WTC11 (cell line): ENCODE data around the gene SEC22A.

Experiments used
- FOXJ3 ChIP-seq: sonication (generic); formaldehyde crosslinking; IDR thresholded peaks from 2 replicates; pipeline ENCODE4 v1.9.0; 2021; ENCODE audit warnings: missing genetic modification reagents, mild to moderate bottlenecking, borderline replicate concordance
- RELA ChIP-seq: sonication (generic); formaldehyde crosslinking; IDR thresholded peaks from 2 replicates; pipeline ENCODE4 v1.8.1; 2022; ENCODE audit warnings: missing genetic modification reagents, mild to moderate bottlenecking, borderline replicate concordance
- STAT6 ChIP-seq: sonication (generic); formaldehyde crosslinking; conservative IDR thresholded peaks from 2 replicates; pipeline ENCODE4 v1.8.1; 2023; ENCODE audit warnings: mild to moderate bottlenecking, low read depth, missing genetic modification reagents, moderate library complexity
- TCF7 ChIP-seq: sonication (generic); formaldehyde crosslinking; IDR thresholded peaks from 2 replicates; pipeline ENCODE4 v1.8.0; 2022; ENCODE audit warnings: mild to moderate bottlenecking, low read depth, missing genetic modification reagents, moderate library complexity
- ZBTB21 ChIP-seq: sonication (generic); formaldehyde crosslinking; IDR thresholded peaks from 2 replicates; pipeline ENCODE4 v1.8.1; 2023; ENCODE audit warnings: mild to moderate bottlenecking, missing genetic modification reagents, borderline replicate concordance
- TF ChIP-seq, protein P1 (sequence below): fragments of 200-600 bp; IDR thresholded peaks from 2 replicates; pipeline ENCODE4 v1.8.0; 2022; ENCODE audit warnings: antibody characterized with exemption
- TF ChIP-seq, protein P2 (sequence below): sonication (generic); formaldehyde crosslinking; IDR thresholded peaks from 2 replicates; pipeline ENCODE4 v1.8.0; 2022; ENCODE audit warnings: mild to moderate bottlenecking, missing genetic modification reagents
- TF ChIP-seq, protein P3 (sequence below): fragments of 250-450 bp; sonication (Bioruptor Pico); IDR thresholded peaks from 2 replicates; pipeline ENCODE4 v1.9.0; 2021; ENCODE audit warnings: mild to moderate bottlenecking

DNA sequence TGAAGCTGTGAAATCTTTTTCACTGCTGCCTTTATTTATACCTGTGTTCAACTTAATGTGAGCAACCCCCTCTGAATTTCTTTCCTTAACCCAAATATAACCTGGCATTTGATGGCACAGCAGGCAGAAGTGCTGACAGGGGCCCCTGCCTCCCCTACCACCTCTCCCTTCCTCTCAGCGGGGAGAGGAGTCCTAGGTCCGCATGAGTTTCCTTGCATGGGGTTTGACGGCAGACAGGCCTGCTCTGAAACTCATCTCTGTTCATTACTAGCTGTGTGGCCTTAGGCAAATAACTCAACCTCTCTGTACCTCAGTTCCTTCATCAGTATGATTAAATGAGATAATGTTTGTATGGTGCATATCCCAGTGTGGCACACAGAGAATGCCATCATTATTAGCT is 79.7 kb downstream of the SEC22A start:
- TF ChIP-seq STAT6 (no peak), TCF7 (CRISPR knock-in tag) (no peak), ZBTB21 (no peak), RELA (no peak), FOXJ3 (no peak)
- TF ChIP-seq, protein P1, sequence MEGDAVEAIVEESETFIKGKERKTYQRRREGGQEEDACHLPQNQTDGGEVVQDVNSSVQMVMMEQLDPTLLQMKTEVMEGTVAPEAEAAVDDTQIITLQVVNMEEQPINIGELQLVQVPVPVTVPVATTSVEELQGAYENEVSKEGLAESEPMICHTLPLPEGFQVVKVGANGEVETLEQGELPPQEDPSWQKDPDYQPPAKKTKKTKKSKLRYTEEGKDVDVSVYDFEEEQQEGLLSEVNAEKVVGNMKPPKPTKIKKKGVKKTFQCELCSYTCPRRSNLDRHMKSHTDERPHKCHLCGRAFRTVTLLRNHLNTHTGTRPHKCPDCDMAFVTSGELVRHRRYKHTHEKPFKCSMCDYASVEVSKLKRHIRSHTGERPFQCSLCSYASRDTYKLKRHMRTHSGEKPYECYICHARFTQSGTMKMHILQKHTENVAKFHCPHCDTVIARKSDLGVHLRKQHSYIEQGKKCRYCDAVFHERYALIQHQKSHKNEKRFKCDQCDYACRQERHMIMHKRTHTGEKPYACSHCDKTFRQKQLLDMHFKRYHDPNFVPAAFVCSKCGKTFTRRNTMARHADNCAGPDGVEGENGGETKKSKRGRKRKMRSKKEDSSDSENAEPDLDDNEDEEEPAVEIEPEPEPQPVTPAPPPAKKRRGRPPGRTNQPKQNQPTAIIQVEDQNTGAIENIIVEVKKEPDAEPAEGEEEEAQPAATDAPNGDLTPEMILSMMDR, result no peak
- TF ChIP-seq, protein P2, sequence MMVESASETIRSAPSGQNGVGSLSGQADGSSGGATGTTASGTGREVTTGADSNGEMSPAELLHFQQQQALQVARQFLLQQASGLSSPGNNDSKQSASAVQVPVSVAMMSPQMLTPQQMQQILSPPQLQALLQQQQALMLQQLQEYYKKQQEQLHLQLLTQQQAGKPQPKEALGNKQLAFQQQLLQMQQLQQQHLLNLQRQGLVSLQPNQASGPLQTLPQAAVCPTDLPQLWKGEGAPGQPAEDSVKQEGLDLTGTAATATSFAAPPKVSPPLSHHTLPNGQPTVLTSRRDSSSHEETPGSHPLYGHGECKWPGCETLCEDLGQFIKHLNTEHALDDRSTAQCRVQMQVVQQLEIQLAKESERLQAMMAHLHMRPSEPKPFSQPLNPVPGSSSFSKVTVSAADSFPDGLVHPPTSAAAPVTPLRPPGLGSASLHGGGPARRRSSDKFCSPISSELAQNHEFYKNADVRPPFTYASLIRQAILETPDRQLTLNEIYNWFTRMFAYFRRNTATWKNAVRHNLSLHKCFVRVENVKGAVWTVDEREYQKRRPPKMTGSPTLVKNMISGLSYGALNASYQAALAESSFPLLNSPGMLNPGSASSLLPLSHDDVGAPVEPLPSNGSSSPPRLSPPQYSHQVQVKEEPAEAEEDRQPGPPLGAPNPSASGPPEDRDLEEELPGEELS (CRISPR knock-in tag), result no peak
- TF ChIP-seq, protein P3, sequence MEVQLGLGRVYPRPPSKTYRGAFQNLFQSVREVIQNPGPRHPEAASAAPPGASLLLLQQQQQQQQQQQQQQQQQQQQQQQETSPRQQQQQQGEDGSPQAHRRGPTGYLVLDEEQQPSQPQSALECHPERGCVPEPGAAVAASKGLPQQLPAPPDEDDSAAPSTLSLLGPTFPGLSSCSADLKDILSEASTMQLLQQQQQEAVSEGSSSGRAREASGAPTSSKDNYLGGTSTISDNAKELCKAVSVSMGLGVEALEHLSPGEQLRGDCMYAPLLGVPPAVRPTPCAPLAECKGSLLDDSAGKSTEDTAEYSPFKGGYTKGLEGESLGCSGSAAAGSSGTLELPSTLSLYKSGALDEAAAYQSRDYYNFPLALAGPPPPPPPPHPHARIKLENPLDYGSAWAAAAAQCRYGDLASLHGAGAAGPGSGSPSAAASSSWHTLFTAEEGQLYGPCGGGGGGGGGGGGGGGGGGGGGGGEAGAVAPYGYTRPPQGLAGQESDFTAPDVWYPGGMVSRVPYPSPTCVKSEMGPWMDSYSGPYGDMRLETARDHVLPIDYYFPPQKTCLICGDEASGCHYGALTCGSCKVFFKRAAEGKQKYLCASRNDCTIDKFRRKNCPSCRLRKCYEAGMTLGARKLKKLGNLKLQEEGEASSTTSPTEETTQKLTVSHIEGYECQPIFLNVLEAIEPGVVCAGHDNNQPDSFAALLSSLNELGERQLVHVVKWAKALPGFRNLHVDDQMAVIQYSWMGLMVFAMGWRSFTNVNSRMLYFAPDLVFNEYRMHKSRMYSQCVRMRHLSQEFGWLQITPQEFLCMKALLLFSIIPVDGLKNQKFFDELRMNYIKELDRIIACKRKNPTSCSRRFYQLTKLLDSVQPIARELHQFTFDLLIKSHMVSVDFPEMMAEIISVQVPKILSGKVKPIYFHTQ, result no peak
